Panc1 (cell line): ENCODE measurements around the gene ZSCAN25. TPM values are rescaled to one million over a fixed set of nuclear protein-coding genes. Genes with fewer than 3 reads are reported as not detected.

ENCODE experiments used
- ATAC-seq: fragments of 200-7000 bp; cut with Tn5 transposase; 2 replicates; pipeline ENCODE4 v1.9.1; 2020; ENCODE audit warnings: mild to moderate bottlenecking, moderate library complexity
- BruUV-seq: library from RNA; stranded (reverse); fragments of 400-500 nt; replicated peaks from 2 replicates; lab custom pipeline; 2021; lab: Mats Ljungman, UMichigan
- CTCF ChIA-PET: fragments of 300-600 bp; sonication (Branson Sonifier 250); formaldehyde crosslinking; loops from one replicate; lab custom pipeline; 2022; ENCODE audit warnings: antibody characterized with exemption; lab: Charles Lee
- POLR2A ChIA-PET: fragments of 300-600 bp; sonication (Branson Sonifier 250); formaldehyde crosslinking; loops from one replicate; lab custom pipeline; 2022; ENCODE audit warnings: antibody characterized with exemption; lab: Charles Lee
- DNase-seq: peaks from one replicate; pipeline ENCODE4 v3.0.0-alpha.2; 2010; ENCODE audit warnings: low read depth, low spot score
- H3K27ac ChIP-seq: 2 replicates; pipeline ENCODE4 v1.5.1; 2011; ENCODE audit warnings: mild to moderate bottlenecking, low read length, inconsistent platforms
- H3K27me3 ChIP-seq: fragments of 200-500 bp; sonication (Bioruptor generic); 2 replicates; pipeline ENCODE4 v1.6.0; 2014; ENCODE audit warnings: low read length, inconsistent platforms; ENCODE audit not compliant: control insufficient read depth, insufficient read depth
- H3K36me3 ChIP-seq: fragments of 200-500 bp; sonication (Bioruptor generic); 2 replicates; pipeline ENCODE4 v1.5.1; 2014; ENCODE audit warnings: inconsistent platforms, mild to moderate bottlenecking, low read length, moderate library complexity; ENCODE audit not compliant: control insufficient read depth, insufficient read depth
- H3K4me1 ChIP-seq: 2 replicates; pipeline ENCODE4 v1.5.1; 2011; ENCODE audit warnings: inconsistent platforms, mild to moderate bottlenecking, low read length, moderate library complexity; ENCODE audit not compliant: control insufficient read depth, insufficient read depth
- H3K4me3 ChIP-seq, 2 experiments: 2 replicates each; pipeline ENCODE4 v1.5.1; 2011 to 2012; ENCODE audit warnings: low read depth in 2 of 2, low read length in 2 of 2, mild to moderate bottlenecking in 2 of 2, inconsistent platforms in 1 of 2, moderate library complexity in 1 of 2
- H3K9me3 ChIP-seq: fragments of 200-500 bp; sonication (Bioruptor generic); 2 replicates; pipeline ENCODE4 v1.5.1; 2014; ENCODE audit warnings: low read depth, mild to moderate bottlenecking, inconsistent platforms, low read length, moderate library complexity; ENCODE audit not compliant: control insufficient read depth, insufficient read depth
- CTCF ChIP-seq: fragments of 450-650 bp; IDR thresholded peaks from 2 replicates; pipeline ENCODE4 v1.5.1; 2017; ENCODE audit warnings: mild to moderate bottlenecking
- POLR2AphosphoS5 ChIP-seq: IDR thresholded peaks from 2 replicates; pipeline ENCODE4 v1.6.1; 2012; ENCODE audit warnings: mild to moderate bottlenecking, low read depth, low read length, moderate library complexity
- REST ChIP-seq, 2 experiments: IDR thresholded peaks; 2 replicates each; pipeline ENCODE4 v1.6.1; 2011 to 2012; ENCODE audit warnings: low read depth in 2 of 2, control low read depth in 1 of 2, low read length in 1 of 2, mild to moderate bottlenecking in 1 of 2, moderate library complexity in 1 of 2; ENCODE audit not compliant: insufficient read depth in 1 of 2
- SIN3A ChIP-seq: IDR thresholded peaks from 2 replicates; pipeline ENCODE4 v1.6.1; 2012; ENCODE audit warnings: low read depth, mild to moderate bottlenecking, low read length, moderate library complexity, borderline replicate concordance; ENCODE audit not compliant: insufficient read depth
- TCF7L2 ChIP-seq: IDR thresholded peaks from 2 replicates; pipeline ENCODE4 v1.6.1; 2011; ENCODE audit warnings: mild to moderate bottlenecking, low read depth, low read length, inconsistent platforms
- in situ Hi-C: cut with HindIII; loops from 2 replicates; pipeline ENCODE4 v1.10.0; 2016; ENCODE audit warnings: low sequenced_read_pairs, low pct_unique_long_range_greater_than_20kb
- intact Hi-C: fragments of 100-400 bp; cut with micrococcal nuclease; formaldehyde crosslinking; loops from one replicate; pipeline ENCODE4 v1.10.0; 2022; ENCODE audit not compliant: unreplicated experiment
- total RNA-seq: library from RNA; stranded (reverse); gene quantifications from one replicate; pipeline ENCODE4 v1.2.1, GENCODE V29; 2021; ENCODE audit not compliant: unreplicated experiment

Gene ZSCAN25
- total RNA-seq, 1 experiment from 2014 or later, result 14.8 TPM

GRCh38 chr7:99645590-99645989 is 28.8 kb downstream of the ZSCAN25 start:
- in situ Hi-C loops, result no loop called here
- TF ChIP-seq REST (IDR thresholded peaks at IDR 0.05; ENCODE audit: insufficient read depth in 1 of 2, low read depth in 2 of 2, low read length in 1 of 2), result no peak
- no peak for TF ChIP-seq CTCF
- no peak for TF ChIP-seq TCF7L2
- no peak for TF ChIP-seq POLR2AphosphoS5
- no peak for TF ChIP-seq SIN3A
- Histone ChIP-seq H3K4me3 (no peak overlapping the region), H3K4me1 (no peaks in the 10 kb centered on the region), H3K27ac (no peak overlapping the region), H3K9me3 (no peaks in the 10 kb centered on the region), H3K27me3 (no peaks in the 10 kb centered on the region), H3K36me3 (no peaks in the 10 kb centered on the region)
- intact Hi-C loops, result loop anchor here (5.0 kb wide), 1 partner anchor 212 kb away; no protein-coding TSS in a partner anchor
- POLR2A ChIA-PET, result no interaction called here
- ATAC-seq (no peak), DNase-seq (no peak)
- no TSS peak for BruUV-seq
- CTCF ChIA-PET, result no interaction called here

GRCh38 chr7:99648843-99649242 is 32.1 kb downstream of the ZSCAN25 start:
- Histone ChIP-seq H3K27ac (no peak overlapping the region), H3K36me3 (no peaks in the 10 kb centered on the region), H3K4me1 (no peaks in the 10 kb centered on the region), H3K4me3 (no peak overlapping the region), H3K9me3 (no peaks in the 10 kb centered on the region), H3K27me3 (no peaks in the 10 kb centered on the region)
- intact Hi-C loops (loop anchor here (5.0 kb wide), 1 partner anchor 208 kb away; no protein-coding TSS in a partner anchor), in situ Hi-C loops (no loop called here)
- POLR2A ChIA-PET, result no interaction called here
- DNase-seq (no peak), ATAC-seq (no peak)
- CTCF ChIA-PET, result no interaction called here
- no peak for TF ChIP-seq REST (IDR thresholded peaks at IDR 0.05; ENCODE audit: insufficient read depth in 1 of 2, low read depth in 2 of 2, low read length in 1 of 2)
- TF ChIP-seq POLR2AphosphoS5, result no peak
- no peak for TF ChIP-seq CTCF
- no peak for TF ChIP-seq SIN3A
- TF ChIP-seq TCF7L2, result no peak
- no TSS peak for BruUV-seq
